Omental fat pad (tissue), 4 donors: ENCODE measurements around the gene ATP13A5. TPM values are rescaled to one million over a fixed set of nuclear protein-coding genes. Genes with fewer than 3 reads are reported as not detected.

Experiments
- ATAC-seq: fragments of 150-250 bp; one replicate; pipeline ENCODE4 v1.9.1; 2016; ENCODE audit warnings: mild to moderate bottlenecking, moderate library complexity; ENCODE audit not compliant: low FRiP score
- DNase-seq: peaks from one replicate; pipeline ENCODE4 v3.0.0-alpha.2; 2019; ENCODE audit warnings: low spot score
- CTCF ChIP-seq, 3 donors: fragments of 450-650 bp; IDR thresholded peaks; one replicate each; pipeline ENCODE4 v1.5.1; 2016 to 2017; ENCODE audit warnings: antibody characterized with exemption in 3 of 3, mild to moderate bottlenecking in 3 of 3, moderate library complexity in 2 of 3
- total RNA-seq, 4 donors: library from RNA; depleted of rRNA; stranded (reverse); fragments of >200 nt; gene quantifications; one replicate each; pipeline ENCODE4 v1.1.0, GENCODE V29; 2016

Gene ATP13A5
- total RNA-seq, 4 donors from 2014 or later = not detected

GRCh38 chr3:193262707-193263106, 115.8 kb downstream of the ATP13A5 start:
- ATAC-seq = no peak
- DNase-seq = no peak
- TF ChIP-seq CTCF (IDR thresholded peaks at IDR 0.05) = no peak

- ATAC-seq (no peak), DNase-seq (no peak)
- no peak for TF ChIP-seq CTCF (IDR thresholded peaks at IDR 0.05)
Measured at GRCh38 chr3:193261970-193262369, 116.6 kb downstream of the ATP13A5 start.

- ATAC-seq (no peak), DNase-seq (no peak)
- TF ChIP-seq CTCF (IDR thresholded peaks at IDR 0.05) = no peak
Measured at GRCh38 chr3:193253986-193254660, 124.4 kb downstream of the ATP13A5 start.

DNA sequence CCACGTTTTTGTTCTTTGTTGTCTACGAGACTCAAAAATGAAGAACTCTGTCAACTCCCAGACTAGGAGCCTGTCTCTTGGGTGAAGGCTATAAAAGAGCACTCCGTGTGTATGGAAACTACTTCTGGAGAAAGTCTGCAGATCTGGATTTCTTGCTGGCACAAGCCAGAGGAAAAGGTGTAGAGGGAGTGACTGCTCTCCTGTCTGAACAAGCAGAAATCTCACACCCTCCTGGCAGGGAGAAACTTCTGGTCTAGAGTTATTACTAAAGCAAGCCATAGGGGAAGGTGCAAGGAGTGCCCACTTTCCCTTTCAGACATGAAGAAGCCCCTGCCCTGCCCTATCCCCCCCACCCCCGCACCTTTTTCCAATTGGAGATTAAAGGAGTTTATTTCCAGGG, 128.1 kb downstream of the ATP13A5 start:
- ATAC-seq (no peak), DNase-seq (no peak)
- TF ChIP-seq CTCF (IDR thresholded peaks at IDR 0.05) = no peak

- DNase-seq = no peak
- ATAC-seq = no peak
- TF ChIP-seq CTCF (IDR thresholded peaks at IDR 0.05) = no peak
Measured at GRCh38 chr3:193248848-193249468, 129.6 kb downstream of the ATP13A5 start.

GRCh38 chr3:193243571-193243970, 135.0 kb downstream of the ATP13A5 start:
- TF ChIP-seq CTCF (IDR thresholded peaks at IDR 0.05) = no peak
- no peak for DNase-seq
- ATAC-seq = no peak

DNA sequence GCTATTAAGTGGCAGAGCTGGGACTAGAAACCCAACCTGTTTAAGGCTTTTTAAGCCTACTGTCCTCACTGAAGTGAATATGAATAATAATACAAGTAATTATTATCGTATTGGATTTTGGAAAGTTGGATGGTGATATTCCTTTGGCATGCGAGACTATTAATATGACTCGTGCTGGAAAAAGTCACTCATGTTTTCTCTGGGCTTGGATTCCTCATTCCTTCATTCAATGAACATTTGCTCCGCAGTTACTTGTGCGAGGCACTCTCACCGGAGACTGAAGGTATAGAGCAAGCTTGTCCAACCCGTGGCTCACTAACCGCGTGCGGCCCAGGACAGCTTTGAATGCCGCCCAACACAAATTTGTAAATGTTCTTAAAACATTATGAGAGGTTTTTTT, 136.8 kb downstream of the ATP13A5 start:
- no peak for TF ChIP-seq CTCF (IDR thresholded peaks at IDR 0.05)
- no peak for ATAC-seq
- no peak for DNase-seq
